22Rv1 (cell line): ENCODE data around the gene FBXO10.

Experiments
- H3K27ac ChIP-seq: fragments of 450-650 bp; 2 replicates; pipeline ENCODE4 v1.5.1; 2017
- CTCF ChIP-seq: fragments of 450-650 bp; IDR thresholded peaks from 2 replicates; pipeline ENCODE4 v1.5.1; 2017; ENCODE audit warnings: mild to moderate bottlenecking
- ZFX ChIP-seq: fragments of 450-650 bp; IDR thresholded peaks from 2 replicates; pipeline ENCODE4 v1.6.1; 2017; ENCODE audit warnings: antibody characterized with exemption, borderline replicate concordance

The FBXO10 gene

GRCh38 chr9:37504605-37505004 is 71.6 kb downstream of the FBXO10 start:
- TF ChIP-seq CTCF: no peak
- no peak for TF ChIP-seq ZFX
- H3K27ac ChIP-seq: no peak overlapping the region

DNA sequence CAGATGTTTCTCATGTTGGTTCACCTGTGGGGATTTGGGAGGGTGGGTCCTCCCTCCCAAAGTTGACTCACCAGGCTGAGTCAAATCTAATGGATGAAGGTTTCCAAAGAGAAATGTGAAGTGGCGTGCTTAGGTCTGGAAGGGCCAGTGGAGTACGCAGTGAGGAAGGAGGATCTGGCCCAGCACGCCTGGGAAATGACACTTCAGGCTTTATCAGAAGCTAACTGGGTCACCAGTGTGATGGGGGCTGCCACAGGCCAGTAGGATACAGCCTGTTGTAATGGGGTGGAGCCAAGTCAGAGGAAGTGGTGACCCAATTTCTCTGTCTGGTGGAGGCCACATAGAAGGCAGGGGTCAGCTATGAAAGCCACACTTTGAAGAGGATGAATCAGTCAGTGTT is 72.4 kb downstream of the FBXO10 start:
- TF ChIP-seq CTCF (no peak), ZFX (no peak)
- no peak overlapping the region for H3K27ac ChIP-seq

- TF ChIP-seq CTCF (no peak), ZFX (no peak)
- H3K27ac ChIP-seq: no peak overlapping the region
Observed at GRCh38 chr9:37501957-37502596, 74.1 kb downstream of the FBXO10 start.

DNA sequence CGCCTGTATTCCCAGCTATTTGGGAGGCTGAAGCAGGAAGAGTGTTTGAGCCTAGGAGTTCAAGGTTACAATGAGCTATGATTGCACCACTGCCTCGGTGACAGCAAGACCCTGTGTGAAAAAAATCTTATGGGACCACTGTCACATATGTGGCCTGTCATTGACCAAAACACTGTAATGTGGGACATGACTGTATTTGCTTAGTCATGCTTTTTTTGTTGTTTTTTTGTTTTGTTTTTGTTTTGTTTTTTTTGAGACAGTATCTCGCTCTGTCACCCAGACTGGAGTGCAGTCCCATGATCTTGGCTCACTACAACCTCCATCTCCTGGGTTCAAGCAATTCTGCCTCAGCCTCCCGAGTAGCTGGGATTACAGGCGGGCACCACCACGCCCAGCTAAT is 76.9 kb downstream of the FBXO10 start:
- no peak overlapping the region for H3K27ac ChIP-seq
- TF ChIP-seq ZFX (no peak), CTCF (no peak)

- no peak overlapping the region for H3K27ac ChIP-seq
- TF ChIP-seq CTCF: no peak
- no peak for TF ChIP-seq ZFX
Observed at GRCh38 chr9:37498457-37498856, 77.7 kb downstream of the FBXO10 start.

- TF ChIP-seq CTCF (no peak), ZFX (no peak)
Observed at GRCh38 chr9:37497320-37497719, 78.9 kb downstream of the FBXO10 start.

GRCh38 chr9:37496020-37496419 is 80.2 kb downstream of the FBXO10 start:
- no peak for TF ChIP-seq ZFX
- no peak for TF ChIP-seq CTCF
- no peak overlapping the region for H3K27ac ChIP-seq

More at GRCh38 chr9:37497320-37497719, 78.9 kb downstream of the FBXO10 start:
- H3K27ac ChIP-seq: no peak overlapping the region
